Omental fat pad (tissue), 4 donors: ENCODE measurements around the gene IL4I1. TPM values are rescaled to one million over a fixed set of nuclear protein-coding genes. Genes with fewer than 3 reads are reported as not detected.

Experiments
- ATAC-seq: fragments of 150-250 bp; one replicate; pipeline ENCODE4 v1.9.1; 2016; ENCODE audit warnings: mild to moderate bottlenecking, moderate library complexity; ENCODE audit not compliant: low FRiP score
- DNase-seq: peaks from one replicate; pipeline ENCODE4 v3.0.0-alpha.2; 2019; ENCODE audit warnings: low spot score
- total RNA-seq, 4 donors: library from RNA; depleted of rRNA; stranded (reverse); fragments of >200 nt; gene quantifications; one replicate each; pipeline ENCODE4 v1.1.0, GENCODE V29; 2016
- TF ChIP-seq, protein P1 (sequence below), 3 donors: fragments of 450-650 bp; IDR thresholded peaks; one replicate each; pipeline ENCODE4 v1.5.1; 2016 to 2017; ENCODE audit warnings: antibody characterized with exemption in 3 of 3, mild to moderate bottlenecking in 3 of 3, moderate library complexity in 2 of 3

Gene IL4I1
- total RNA-seq, 4 donors from 2014 or later = 0.56 to 5.5 (median 1.5) TPM; not detected in 1

GRCh38 chr19:49877020-49877878 lies 19.4 kb downstream of the IL4I1 start, which contains the start of the genes AKT1S1 and TBC1D17:
Gene AKT1S1 (minus strand): TSS chr19:49877355. CDS start chr19:49873295, 4,060 bp downstream.
Gene TBC1D17 (plus strand): TSS chr19:49877702. CDS start chr19:49877724, 22 bp downstream.
- peak; percentile 96 for DNase-seq
- ATAC-seq = peak; percentile 87
- TF ChIP-seq, protein P1, sequence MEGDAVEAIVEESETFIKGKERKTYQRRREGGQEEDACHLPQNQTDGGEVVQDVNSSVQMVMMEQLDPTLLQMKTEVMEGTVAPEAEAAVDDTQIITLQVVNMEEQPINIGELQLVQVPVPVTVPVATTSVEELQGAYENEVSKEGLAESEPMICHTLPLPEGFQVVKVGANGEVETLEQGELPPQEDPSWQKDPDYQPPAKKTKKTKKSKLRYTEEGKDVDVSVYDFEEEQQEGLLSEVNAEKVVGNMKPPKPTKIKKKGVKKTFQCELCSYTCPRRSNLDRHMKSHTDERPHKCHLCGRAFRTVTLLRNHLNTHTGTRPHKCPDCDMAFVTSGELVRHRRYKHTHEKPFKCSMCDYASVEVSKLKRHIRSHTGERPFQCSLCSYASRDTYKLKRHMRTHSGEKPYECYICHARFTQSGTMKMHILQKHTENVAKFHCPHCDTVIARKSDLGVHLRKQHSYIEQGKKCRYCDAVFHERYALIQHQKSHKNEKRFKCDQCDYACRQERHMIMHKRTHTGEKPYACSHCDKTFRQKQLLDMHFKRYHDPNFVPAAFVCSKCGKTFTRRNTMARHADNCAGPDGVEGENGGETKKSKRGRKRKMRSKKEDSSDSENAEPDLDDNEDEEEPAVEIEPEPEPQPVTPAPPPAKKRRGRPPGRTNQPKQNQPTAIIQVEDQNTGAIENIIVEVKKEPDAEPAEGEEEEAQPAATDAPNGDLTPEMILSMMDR (IDR thresholded peaks at IDR 0.05) = no peak

GRCh38 chr19:49876422-49877019 lies 20.2 kb downstream of the IL4I1 start:
- ATAC-seq = peak; percentile 66
- DNase-seq = peak; percentile 91
- TF ChIP-seq, protein P1 (IDR thresholded peaks at IDR 0.05) = no peak

DNA sequence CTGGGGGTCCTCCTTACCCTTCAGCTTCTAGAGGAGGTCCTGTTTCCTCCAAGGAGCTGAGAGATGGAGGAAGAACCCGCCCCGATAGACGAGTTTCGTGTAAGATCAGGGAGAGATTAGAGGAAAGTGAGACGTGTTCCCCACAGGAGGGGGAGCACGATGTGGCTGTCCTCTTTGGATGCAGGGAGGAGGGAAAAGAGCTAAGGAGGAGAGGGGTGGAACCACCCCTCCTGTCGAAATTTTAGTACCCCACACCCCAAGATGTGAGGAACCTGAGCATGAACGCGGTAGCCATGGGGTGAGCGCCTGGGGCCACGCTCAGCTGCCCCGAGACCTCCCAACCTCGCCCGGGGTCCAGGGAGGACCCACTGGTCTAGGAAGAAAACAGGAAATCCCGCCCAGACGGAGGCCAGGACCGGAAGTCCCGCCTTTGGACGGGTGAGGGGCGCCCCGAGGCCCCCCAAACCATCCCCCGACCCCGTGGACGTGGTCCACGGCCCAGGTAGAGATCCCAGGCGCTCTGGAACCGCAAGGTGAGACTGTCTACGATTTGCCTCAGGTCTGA lies 20.7 kb downstream of the IL4I1 start:
- DNase-seq (no peak), ATAC-seq (no peak)
- TF ChIP-seq, protein P1 (IDR thresholded peaks at IDR 0.05) = no peak

DNA sequence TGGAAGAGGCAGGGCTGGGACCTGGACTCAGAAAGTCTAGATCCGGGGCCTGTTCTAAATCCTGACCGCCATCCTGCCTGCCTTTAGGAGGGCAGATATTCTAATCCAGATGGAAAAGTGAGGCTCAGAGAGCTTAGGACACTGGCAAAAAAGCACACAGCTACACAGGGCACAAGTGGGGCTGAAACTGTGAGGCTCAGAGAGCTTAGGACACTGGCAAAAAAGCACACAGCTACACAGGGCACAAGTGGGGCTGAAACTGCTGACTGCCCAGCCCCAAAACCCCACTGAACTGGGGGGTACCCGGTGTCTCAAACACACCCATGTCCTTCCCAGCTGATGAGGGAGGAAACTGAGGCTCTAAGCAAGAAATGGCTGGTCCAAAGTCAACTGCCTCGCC lies 21.5 kb downstream of the IL4I1 start:
- ATAC-seq = no peak

GRCh38 chr19:49874503-49875157 lies 22.1 kb downstream of the IL4I1 start:
- DNase-seq (no peak), ATAC-seq (no peak)
- TF ChIP-seq, protein P1 (IDR thresholded peaks at IDR 0.05) = no peak

More for the DNA sequence above, 21.5 kb downstream of the IL4I1 start:
- no peak for DNase-seq
- TF ChIP-seq, protein P1 (IDR thresholded peaks at IDR 0.05) = no peak

- ATAC-seq = no peak
- TF ChIP-seq, protein P1 (IDR thresholded peaks at IDR 0.05) = no peak
- no peak for DNase-seq
These were observed 22.9 kb downstream of the IL4I1 start for GRCh38 chr19:49873834-49874233.
